RWPE2 (cell line): Measurements from ENCODE around the gene PERCC1.

Experiments used
- ATAC-seq: fragments of 200-7000 bp; cut with Tn5 transposase; 3 replicates; pipeline ENCODE4 v1.9.1; 2021; ENCODE audit warnings: low read depth
- DNase-seq: peaks from one replicate; pipeline ENCODE4 v3.0.0-alpha.2; 2020; ENCODE audit warnings: low spot score
- H3K27ac ChIP-seq: fragments of 450-650 bp; 2 replicates; pipeline ENCODE4 v1.5.1; 2017; ENCODE audit warnings: mild to moderate bottlenecking; ENCODE audit not compliant: poor library complexity, severe bottlenecking
- H3K27me3 ChIP-seq: fragments of 250-450 bp; sonication (Bioruptor Pico); 2 replicates; pipeline ENCODE4 v1.5.1; 2021; ENCODE audit warnings: mild to moderate bottlenecking, moderate library complexity; ENCODE audit not compliant: insufficient read depth, poor library complexity, severe bottlenecking
- H3K36me3 ChIP-seq: fragments of 250-450 bp; sonication (Bioruptor Pico); 2 replicates; pipeline ENCODE4 v1.5.1; 2020; ENCODE audit warnings: low read depth, mild to moderate bottlenecking, moderate library complexity
- H3K4me1 ChIP-seq: fragments of 250-450 bp; sonication (Bioruptor Pico); 2 replicates; pipeline ENCODE4 v1.5.1; 2021; ENCODE audit warnings: mild to moderate bottlenecking, moderate library complexity; ENCODE audit not compliant: insufficient read depth, poor library complexity, severe bottlenecking
- H3K4me3 ChIP-seq: fragments of 250-450 bp; sonication (Bioruptor Pico); 2 replicates; pipeline ENCODE4 v1.5.1; 2021; ENCODE audit warnings: mild to moderate bottlenecking, moderate library complexity; ENCODE audit not compliant: severe bottlenecking
- H3K9me3 ChIP-seq: fragments of 250-450 bp; sonication (Bioruptor Pico); 2 replicates; pipeline ENCODE4 v1.5.1; 2021; ENCODE audit warnings: mild to moderate bottlenecking, moderate library complexity; ENCODE audit not compliant: severe bottlenecking
- CTCF ChIP-seq: fragments of 450-650 bp; IDR thresholded peaks from one replicate; pipeline ENCODE4 v1.5.1; 2017; ENCODE audit warnings: mild to moderate bottlenecking, moderate library complexity; ENCODE audit not compliant: poor library complexity, severe bottlenecking

Gene PERCC1

GRCh38 chr16:1408171-1408837 is 22.6 kb upstream of the PERCC1 start:
- ATAC-seq (peak; percentile 91), DNase-seq (peak; percentile 90)
- Histone ChIP-seq H3K27me3 (no peaks in the 10 kb centered on the region), H3K4me1 (no peaks in the 10 kb centered on the region), H3K4me3 (peak overlapping the region; percentile 31), H3K9me3 (no peaks in the 10 kb centered on the region), H3K27ac (no peak overlapping the region), H3K36me3 (no peaks in the 10 kb centered on the region)
- TF ChIP-seq CTCF = no peak

GRCh38 chr16:1412847-1413246 is 18.0 kb upstream of the PERCC1 start:
- ATAC-seq = no peak
- no peak for DNase-seq
- no peaks in the 10 kb centered on the region for H3K9me3 ChIP-seq
- H3K27ac ChIP-seq = no peak overlapping the region
- no peak for TF ChIP-seq CTCF
- no peaks in the 10 kb centered on the region for H3K27me3 ChIP-seq
- H3K4me1 ChIP-seq = no peaks in the 10 kb centered on the region
- no peak overlapping the region for H3K4me3 ChIP-seq
- no peaks in the 10 kb centered on the region for H3K36me3 ChIP-seq

- DNase-seq (peak; percentile 74), ATAC-seq (peak; percentile 65)
- Histone ChIP-seq H3K4me3 (peak overlapping the region; percentile 100), H3K9me3 (no peaks in the 10 kb centered on the region), H3K27me3 (no peaks in the 10 kb centered on the region), H3K4me1 (no peaks in the 10 kb centered on the region), H3K27ac (peak overlapping the region; percentile 55), H3K36me3 (no peaks in the 10 kb centered on the region)
- TF ChIP-seq CTCF = peak; percentile 75
Observed at GRCh38 chr16:1413684-1414531, 17.0 kb upstream of the PERCC1 start.

- peak within 1 kb of the TSS; percentile 55 for H3K27ac ChIP-seq
- ATAC-seq (no peak; the same call in 2 of the 3 replicates), DNase-seq (no peak)
- peak within 1 kb of the TSS; percentile 100 for H3K4me3 ChIP-seq
- TF ChIP-seq CTCF = no peak
- peaks cover 4% of the 10 kb centered on the region for H3K4me1 ChIP-seq
- H3K9me3 ChIP-seq = no peaks in the 10 kb centered on the region
- H3K36me3 ChIP-seq = peaks cover 4% of the 10 kb centered on the region; the same call in 1 of the 2 replicates
- no peaks in the 10 kb centered on the region for H3K27me3 ChIP-seq
Observed at GRCh38 chr16:1414532-1415260, 16.2 kb upstream of the PERCC1 start, which contains the start of gene UNKL. Gene UNKL, minus strand, starts transcription at chr16:1414704. Its CDS starts 13 bp downstream, at chr16:1414691.
